ENCODE results near the gene UBD. TPM values are rescaled to one million over a fixed set of nuclear protein-coding genes. Genes with fewer than 3 reads are reported as not detected.

UBD gene
- total and polyA plus RNA-seq, 2 of the 13 experiments (the other 11 are each of a cell fraction or from before 2014, with no cell fraction given), result 13.9 to 172 TPM

- Histone ChIP-seq H3K4me3 (replicated peaks in 1 of 3; ENCODE audit: insufficient read depth in 1 of 3, low read depth in 2 of 3, low read length in 3 of 3) (no peak overlapping the region), H3K27me3 (ENCODE audit: control insufficient read depth in 1 of 2, insufficient read depth in 2 of 2, low read length in 2 of 2) (no peaks in the 10 kb centered on the region)
- TF ChIP-seq THAP9 (CRISPR knock-in tag; IDR thresholded peaks at IDR 0.05; ENCODE audit: borderline replicate concordance) (no peak), ZBTB21 (CRISPR knock-in tag; IDR thresholded peaks at IDR 0.05) (no peak), ZNF296 (CRISPR knock-in tag; conservative IDR thresholded peaks at IDR 0.05) (no peak), KIAA2018 (CRISPR knock-in tag; IDR thresholded peaks at IDR 0.05; ENCODE audit: borderline replicate concordance) (no peak), ZSCAN5A (CRISPR knock-in tag; IDR thresholded peaks at IDR 0.05; ENCODE audit: borderline replicate concordance) (no peak), ZNF274 (CRISPR knock-in tag; IDR thresholded peaks at IDR 0.05) (no peak)
- TF ChIP-seq, protein P1, sequence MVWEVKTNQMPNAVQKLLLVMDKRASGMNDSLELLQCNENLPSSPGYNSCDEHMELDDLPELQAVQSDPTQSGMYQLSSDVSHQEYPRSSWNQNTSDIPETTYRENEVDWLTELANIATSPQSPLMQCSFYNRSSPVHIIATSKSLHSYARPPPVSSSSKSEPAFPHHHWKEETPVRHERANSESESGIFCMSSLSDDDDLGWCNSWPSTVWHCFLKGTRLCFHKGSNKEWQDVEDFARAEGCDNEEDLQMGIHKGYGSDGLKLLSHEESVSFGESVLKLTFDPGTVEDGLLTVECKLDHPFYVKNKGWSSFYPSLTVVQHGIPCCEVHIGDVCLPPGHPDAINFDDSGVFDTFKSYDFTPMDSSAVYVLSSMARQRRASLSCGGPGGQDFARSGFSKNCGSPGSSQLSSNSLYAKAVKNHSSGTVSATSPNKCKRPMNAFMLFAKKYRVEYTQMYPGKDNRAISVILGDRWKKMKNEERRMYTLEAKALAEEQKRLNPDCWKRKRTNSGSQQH (CRISPR knock-in tag; IDR thresholded peaks at IDR 0.05; ENCODE audit: low read depth), result no peak
These were observed 2.2 kb downstream of the UBD start for GRCh38 chr6:29557320-29557719.

More at GRCh38 chr6:29557320-29557719, 2.2 kb downstream of the UBD start:
- CTCF ChIA-PET (ENCODE audit: low intra/inter-chr PET ratio, low total read pairs), result no interaction called here
- H3K4me1 ChIP-seq (ENCODE audit: insufficient read depth, low read length), result peaks cover 37% of the 10 kb centered on the region
- H3K9me3 ChIP-seq (ENCODE audit: low read length), result no peaks in the 10 kb centered on the region
- intact Hi-C loops (cut with micrococcal nuclease; ENCODE audit: unreplicated experiment) (no loop called here), in situ Hi-C loops (cut with HindIII; ENCODE audit: extremely low pct_ligation_motif_present, low pct_unique_long_range_greater_than_20kb) (no loop called here)
- no peak overlapping the region for H2AFZ ChIP-seq (ENCODE audit: low read length)
- H4K20me1 ChIP-seq (ENCODE audit: insufficient read depth, low read length), result no peaks in the 10 kb centered on the region
- no peaks in the 10 kb centered on the region for H3K36me3 ChIP-seq (replicated peaks in 1 of 2; ENCODE audit: control insufficient read depth in 1 of 2, insufficient read depth in 2 of 2, low read length in 2 of 2)
- no peak overlapping the region for H3K27ac ChIP-seq (ENCODE audit: extremely low read length, insufficient read depth, low read length)
- no peak overlapping the region for H3K9ac ChIP-seq (ENCODE audit: insufficient read depth, low read depth, low read length)
- H3K4me2 ChIP-seq (ENCODE audit: low read depth, low read length), result no peak overlapping the region
- BruUV-seq (replicated peaks), result no TSS peak
- no peak for FAIRE-seq
- DNase-seq (ENCODE audit: low spot score), result no peak
- POLR2A ChIA-PET, result no interaction called here
- ATAC-seq, result no peak
- no peaks in the 10 kb centered on the region for H3K79me2 ChIP-seq (ENCODE audit: insufficient read depth, low read length)

Measured in HepG2 (cell line).